Thymus (tissue), 11 donors: ENCODE data around the gene PATJ. TPM values are rescaled to one million over a fixed set of nuclear protein-coding genes. Genes with fewer than 3 reads are reported as not detected.
A peak's percentile ranks its signal among the peaks of the same experiment; 100 is the strongest.
"Not testable (repeated sequence)": the region's sequence is repeated elsewhere in the genome, so short reads cannot be mapped to it uniquely, and the experiment has no call there.

Source experiments
- DNase-seq, 9 donors: peaks; one replicate each; pipeline ENCODE4 v3.0.0-alpha.2; 2013; ENCODE audit warnings: low spot score in 9 of 9, low read depth in 6 of 9, missing footprints in 1 of 9
- H3K27ac ChIP-seq, 2 donors: one replicate each; pipeline ENCODE4 v1.5.1; 2013; ENCODE audit warnings: control low read depth in 1 of 2, low read depth in 1 of 2, low read length in 1 of 2, mild to moderate bottlenecking in 1 of 2, moderate library complexity in 1 of 2
- H3K27me3 ChIP-seq, 2 donors: one replicate each; pipeline ENCODE4 v1.5.1; 2013; ENCODE audit warnings: low read length in 1 of 2; ENCODE audit not compliant: control insufficient read depth in 2 of 2, insufficient read depth in 1 of 2
- H3K36me3 ChIP-seq, 2 donors: one replicate each; pipeline ENCODE4 v1.5.1; 2013; ENCODE audit warnings: low read length in 1 of 2, mild to moderate bottlenecking in 1 of 2, moderate library complexity in 1 of 2; ENCODE audit not compliant: control insufficient read depth in 2 of 2, insufficient read depth in 2 of 2
- H3K4me1 ChIP-seq, 2 donors: one replicate each; pipeline ENCODE4 v1.5.1; 2013; ENCODE audit warnings: low read length in 2 of 2; ENCODE audit not compliant: control insufficient read depth in 2 of 2, insufficient read depth in 2 of 2
- H3K4me3 ChIP-seq, 2 donors: one replicate each; pipeline ENCODE4 v1.5.1; 2013; ENCODE audit warnings: low read length in 2 of 2, control low read depth in 1 of 2, mild to moderate bottlenecking in 1 of 2
- H3K9me3 ChIP-seq, 2 donors: one replicate each; pipeline ENCODE4 v1.5.1; 2013; ENCODE audit warnings: low read length in 1 of 2, mild to moderate bottlenecking in 1 of 2; ENCODE audit not compliant: control insufficient read depth in 2 of 2, insufficient read depth in 1 of 2
- WGBS: extraction: QIAGEN DNeasy Blood & Tissue Kit; methylation state at CpG from one replicate; pipeline ENCODE4 v1.1.7; 2013; 5-methylcytosine and 5-hydroxymethylcytosine counted together
- polyA plus RNA-seq: library from polyadenylated mRNA; stranded (reverse); fragments of 200-250 nt; gene quantifications from one replicate; pipeline ENCODE4 v1.2.3, GENCODE V29; 2013
- total RNA-seq: library from RNA; stranded (reverse); fragments of 120-200 nt; gene quantifications from one replicate; pipeline ENCODE4 v1.2.4, GENCODE V29; 2013
- donor health status: healthy.

Gene PATJ
- total and polyA plus RNA-seq, 2 donors = 8.6 to 12.4 TPM

GRCh38 chr1:61724813-61725694, 17.2 kb upstream of the PATJ start, which contains the start of gene TM2D1:
TSS of gene TM2D1 (minus strand) at chr1:61725141. CDS start at chr1:61725120, 21 bp downstream.
- under 1% methylated on average over 45 of the region's 45 CpGs for WGBS
- Histone ChIP-seq H3K9me3 (no peaks in the 10 kb centered on the region), H3K27me3 (no peaks in the 10 kb centered on the region), H3K27ac (peak within 1 kb of the TSS; percentile 79 to 88), H3K4me1 (peaks cover 5 to 7% of the 10 kb centered on the region in 2 donors), H3K36me3 (peaks cover 3 to 5% of the 10 kb centered on the region in 2 donors), H3K4me3 (peak within 1 kb of the TSS; percentile 69 to 100)
- peak; percentile 77 to 94 (median 82) for DNase-seq

DNA sequence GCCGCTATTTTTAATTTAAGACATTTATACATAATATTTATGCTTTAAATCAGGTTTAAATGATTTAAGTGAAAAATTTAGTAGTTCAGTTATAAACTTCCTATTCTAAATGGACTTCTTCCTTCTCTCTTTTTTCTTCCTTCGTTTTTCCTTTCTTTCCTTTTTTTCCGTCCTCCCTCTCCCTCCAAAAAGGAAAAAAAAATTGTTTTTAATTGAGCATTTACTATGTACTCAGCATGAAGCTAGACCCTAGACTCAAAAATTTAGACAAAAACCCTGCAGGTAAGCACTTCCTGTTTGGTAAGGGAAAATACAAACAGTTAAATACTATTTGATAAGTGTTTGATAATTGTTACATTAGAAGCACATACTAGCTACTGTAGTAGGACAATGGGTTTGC, 14.7 kb upstream of the PATJ start:
- Histone ChIP-seq H3K36me3 (no peaks in the 10 kb centered on the region), H3K27me3 (no peaks in the 10 kb centered on the region), H3K27ac (no peak overlapping the region), H3K4me1 (peaks cover 5 to 7% of the 10 kb centered on the region in 2 donors), H3K4me3 (no peak overlapping the region), H3K9me3 (no peaks in the 10 kb centered on the region)
- DNase-seq = no peak
- WGBS = 77% methylated on average over 3 of the region's 3 CpGs

DNA sequence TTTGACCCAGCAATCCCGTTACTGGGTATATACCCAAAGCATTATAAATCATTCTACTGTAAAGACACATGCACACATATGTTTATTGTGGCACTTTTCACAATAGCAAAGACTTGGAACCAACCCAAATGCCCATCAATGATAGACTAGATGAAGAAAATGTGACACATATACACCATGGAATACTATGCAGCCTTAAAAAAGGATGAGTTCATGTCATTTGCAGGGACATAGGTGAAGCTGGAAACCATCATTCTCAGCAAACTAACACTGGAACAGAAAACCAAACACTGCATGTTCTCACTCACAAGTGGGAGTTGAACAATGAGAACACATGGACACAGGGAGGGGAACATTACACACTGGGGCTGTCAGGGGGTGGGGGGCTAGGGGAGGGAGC, 11.6 kb upstream of the PATJ start:
- not testable (repeated sequence) for H3K9me3 ChIP-seq, H3K27me3 ChIP-seq, H3K36me3 ChIP-seq, H3K4me1 ChIP-seq, DNase-seq, H3K4me3 ChIP-seq, H3K27ac ChIP-seq
- 2% methylated on average over 1 of the region's 1 CpG for WGBS

DNA sequence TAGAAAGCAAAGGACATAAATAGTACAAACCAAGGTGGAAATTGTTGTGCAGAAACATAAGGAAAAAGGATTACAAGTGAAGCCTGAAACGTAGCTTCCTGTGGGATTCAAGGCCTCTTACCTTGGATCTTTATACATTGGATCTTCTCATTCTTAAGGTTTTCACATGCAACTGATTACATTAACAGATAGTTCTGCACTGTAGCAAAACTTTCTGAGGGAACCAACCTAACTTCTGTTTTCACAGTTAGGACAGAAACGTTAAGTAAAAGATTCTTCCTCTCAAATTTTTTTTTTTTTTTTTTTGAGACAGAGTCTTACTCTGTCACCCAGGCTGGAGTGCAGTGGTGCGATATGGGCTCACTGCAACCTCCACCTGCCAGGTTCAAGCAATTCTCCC, 9.6 kb upstream of the PATJ start:
- no peak overlapping the region for H3K4me3 ChIP-seq
- no peaks in the 10 kb centered on the region for H3K36me3 ChIP-seq
- DNase-seq = no peak
- no peak overlapping the region for H3K27ac ChIP-seq
- H3K9me3 ChIP-seq = no peaks in the 10 kb centered on the region
- H3K4me1 ChIP-seq = peaks cover 0 to 7% of the 10 kb centered on the region in 2 donors
- WGBS = 66% methylated on average over 3 of the region's 3 CpGs
- no peaks in the 10 kb centered on the region for H3K27me3 ChIP-seq

- peaks cover 3 to 10% of the 10 kb centered on the region in 2 donors for H3K4me1 ChIP-seq
- no peak overlapping the region for H3K4me3 ChIP-seq
- 95% methylated on average over 19 of the region's 19 CpGs for WGBS
- H3K9me3 ChIP-seq = no peaks in the 10 kb centered on the region
- no peak overlapping the region for H3K27ac ChIP-seq
- H3K36me3 ChIP-seq = no peaks in the 10 kb centered on the region
- peaks cover 11 to 12% of the 10 kb centered on the region in 2 donors for H3K27me3 ChIP-seq
- DNase-seq = no peak
Measured at GRCh38 chr1:61740751-61741700, 1.3 kb upstream of the PATJ start.

- Histone ChIP-seq H3K27ac (peak overlapping the region; percentile 61 to 84), H3K9me3 (no peaks in the 10 kb centered on the region), H3K36me3 (no peaks in the 10 kb centered on the region), H3K4me3 (peak overlapping the region; percentile 52 to 79), H3K27me3 (peaks cover 11 to 12% of the 10 kb centered on the region in 2 donors), H3K4me1 (peaks cover 3 to 5% of the 10 kb centered on the region in 2 donors)
- DNase-seq = peak in 1 of 9 donors; percentile 16
- WGBS = 7% methylated on average over 74 of the region's 74 CpGs
Measured at GRCh38 chr1:61742620-61743430, 545 bp downstream of the PATJ start.

DNA sequence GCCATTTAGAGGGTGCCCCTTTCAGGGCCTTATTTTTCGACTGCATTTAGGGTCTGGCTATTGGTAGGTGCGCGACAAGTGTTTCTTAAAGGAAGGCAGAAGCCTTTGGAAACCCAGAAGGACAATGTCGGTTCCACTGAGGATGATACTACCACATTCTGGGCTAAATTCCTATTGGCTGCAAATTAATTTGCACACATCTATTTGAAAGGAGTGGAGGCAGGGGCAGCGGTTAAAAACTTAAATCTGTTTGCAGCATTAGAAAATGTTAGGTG, 1.1 kb downstream of the PATJ start:
- Histone ChIP-seq H3K4me1 (peaks cover 3 to 5% of the 10 kb centered on the region in 2 donors), H3K27ac (peak overlapping the region in 1 of 2 donors; percentile 61), H3K9me3 (no peaks in the 10 kb centered on the region), H3K4me3 (peak overlapping the region in 1 of 2 donors; percentile 39), H3K36me3 (no peaks in the 10 kb centered on the region), H3K27me3 (peaks cover 11 to 12% of the 10 kb centered on the region in 2 donors)
- WGBS = 81% methylated on average over 5 of the region's 5 CpGs
- DNase-seq = no peak

DNA sequence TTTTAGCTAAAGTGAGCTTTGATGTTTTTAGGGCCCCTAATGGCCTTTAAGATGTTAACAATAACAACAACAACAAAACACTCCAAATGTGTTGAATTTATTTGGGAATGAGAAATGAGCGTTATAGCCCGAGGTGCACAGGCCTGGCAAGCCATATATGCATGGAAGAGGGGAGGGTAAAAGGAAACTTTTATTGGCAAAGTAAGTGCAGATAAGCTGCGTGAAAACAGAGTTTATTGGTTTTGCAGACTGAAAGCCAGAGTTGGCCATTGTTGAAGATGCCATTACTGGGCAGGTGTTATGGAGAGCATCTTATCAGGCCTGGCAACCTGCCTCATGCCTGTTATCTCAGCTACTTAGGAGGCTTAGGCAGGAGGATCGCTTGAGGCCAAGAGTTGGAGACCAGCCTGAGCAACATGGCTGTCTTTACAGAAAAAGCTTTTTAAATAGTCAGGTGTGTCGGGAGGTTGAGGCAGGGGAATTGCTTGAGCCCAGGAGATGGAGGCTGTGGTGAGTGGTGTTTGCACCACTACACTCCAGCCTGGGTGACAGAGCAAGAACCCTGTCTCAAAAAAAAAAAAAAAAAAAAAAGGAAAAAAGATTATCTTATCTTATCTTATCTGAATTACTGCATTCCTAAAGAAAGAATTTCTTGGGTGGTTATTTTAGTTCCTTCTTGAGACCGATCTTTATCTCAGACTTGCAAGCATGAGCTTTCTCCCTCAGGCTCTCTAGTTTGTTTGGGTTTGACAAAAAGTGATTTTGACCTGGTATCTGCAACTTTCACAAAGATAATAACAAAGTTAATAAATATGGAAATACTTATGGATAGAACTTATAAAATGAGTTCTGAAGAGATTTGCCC, 1.7 kb downstream of the PATJ start:
- H3K4me3 ChIP-seq = no peak overlapping the region
- H3K4me1 ChIP-seq = peaks cover 3 to 5% of the 10 kb centered on the region in 2 donors
- H3K27ac ChIP-seq = no peak overlapping the region
- peaks cover 11 to 12% of the 10 kb centered on the region in 2 donors for H3K27me3 ChIP-seq
- no peaks in the 10 kb centered on the region for H3K36me3 ChIP-seq
- H3K9me3 ChIP-seq = no peaks in the 10 kb centered on the region
- no peak for DNase-seq
- 96% methylated on average over 6 of the region's 6 CpGs for WGBS
